HT-29 (cell line): ENCODE measurements around the gene TADA1. TPM values are rescaled to one million over a fixed set of nuclear protein-coding genes. Genes with fewer than 3 reads are reported as not detected.
"Not testable (repeated sequence)": the region's sequence is repeated elsewhere in the genome, so short reads cannot be mapped to it uniquely, and the experiment has no call there.

Source experiments
- DNase-seq: peaks from one replicate; pipeline ENCODE4 v3.0.0-alpha.2; 2015; ENCODE audit warnings: low spot score
- total RNA-seq: library from RNA; depleted of rRNA; stranded (reverse); fragments of >200 nt; shearing (Covaris generic); gene quantifications from 2 replicates; pipeline ENCODE4 v1.2.3, GENCODE V29; 2014; rRNA removed

Gene TADA1
- total RNA-seq, 1 experiment from 2014 or later: 5.7 TPM

GRCh38 chr1:166844791-166845190 is 31.3 kb downstream of the TADA1 start:
- no peak for DNase-seq

- no peak for DNase-seq
Measured at GRCh38 chr1:166843769-166844596, 32.1 kb downstream of the TADA1 start.

GRCh38 chr1:166843322-166843721 is 32.7 kb downstream of the TADA1 start:
- no peak for DNase-seq

GRCh38 chr1:166840309-166841274 is 35.5 kb downstream of the TADA1 start:
- no peak for DNase-seq

- DNase-seq: peak; percentile 52
Measured at GRCh38 chr1:166839600-166840308, 36.3 kb downstream of the TADA1 start.

- DNase-seq: peak; percentile 88
Measured at GRCh38 chr1:166838766-166839599, 37.1 kb downstream of the TADA1 start, which contains the start of gene POGK. Gene POGK (plus strand): TSS chr1:166839475. CDS start chr1:166840957, 1,482 bp downstream.

- no peak for DNase-seq
Measured at GRCh38 chr1:166836733-166837132, 39.3 kb downstream of the TADA1 start.

GRCh38 chr1:166829762-166830161 is 46.3 kb downstream of the TADA1 start:
- not testable (repeated sequence) for DNase-seq

- no peak for DNase-seq
Measured at GRCh38 chr1:166827426-166827825, 48.6 kb downstream of the TADA1 start.

GRCh38 chr1:166822385-166822784 is 53.7 kb downstream of the TADA1 start:
- DNase-seq: peak; percentile 2

- DNase-seq: no peak
Measured at GRCh38 chr1:166819974-166820373, 56.1 kb downstream of the TADA1 start.

GRCh38 chr1:166814611-166815010 is 61.5 kb downstream of the TADA1 start:
- DNase-seq: no peak

GRCh38 chr1:166813508-166814223 is 62.4 kb downstream of the TADA1 start:
- peak; percentile 3 for DNase-seq

GRCh38 chr1:166811691-166812090 is 64.4 kb downstream of the TADA1 start:
- DNase-seq: no peak

GRCh38 chr1:166808952-166809351 is 67.1 kb downstream of the TADA1 start:
- no peak for DNase-seq

Other genes with a start within 250 kb of the TADA1 start
- 21.2 and 22.0 TPM in 2 replicates for gene POGK, start 36.8 kb downstream of the TADA1 start, total RNA-seq
- 0.05 and 0.48 TPM in 2 replicates for gene ILDR2, start 99.3 kb upstream of the TADA1 start, total RNA-seq
- gene MAEL, start 113.0 kb upstream of the TADA1 start, total RNA-seq: not detected in 2 replicates
- 2.9 and 3.1 TPM in 2 replicates for gene GPA33, start 214.1 kb upstream of the TADA1 start, total RNA-seq
- not detected in 2 replicates for gene STYXL2, start 217.8 kb upstream of the TADA1 start, total RNA-seq